ENCODE measurements around the gene MYH11. TPM values are rescaled to one million over a fixed set of nuclear protein-coding genes. Genes with fewer than 3 reads are reported as not detected.

MYH11 gene
- 11.2 TPM for polyA plus RNA-seq (ENCODE audit: insufficient read length)

GRCh38 chr16:15856901-15857698, at the start of gene MYH11:
TSS of gene MYH11 (minus strand) at chr16:15857028. CDS start at chr16:15838252, 18,776 bp downstream.
- DNase-seq, result no peak

- no peak for DNase-seq
Observed at GRCh38 chr16:15906439-15906838, 49.6 kb upstream of the MYH11 start.

GRCh38 chr16:15903960-15904359, 47.1 kb upstream of the MYH11 start:
- DNase-seq, result no peak

GRCh38 chr16:15900901-15901500, 44.2 kb upstream of the MYH11 start:
- DNase-seq, result no peak

- no peak for DNase-seq
Observed at GRCh38 chr16:15900357-15900756, 43.5 kb upstream of the MYH11 start.

- no peak for DNase-seq
Observed at GRCh38 chr16:15899538-15900100, 42.8 kb upstream of the MYH11 start.

- no peak for DNase-seq
Observed at GRCh38 chr16:15898654-15899053, 41.8 kb upstream of the MYH11 start.

GRCh38 chr16:15897834-15898254, 41.0 kb upstream of the MYH11 start:
- no peak for DNase-seq

- no peak for DNase-seq
Observed at GRCh38 chr16:15897121-15897780, 40.4 kb upstream of the MYH11 start.

- DNase-seq, result no peak
Observed at GRCh38 chr16:15894571-15895374, 37.9 kb upstream of the MYH11 start.

GRCh38 chr16:15891508-15891907, 34.7 kb upstream of the MYH11 start:
- DNase-seq, result no peak

- DNase-seq, result peak; percentile 99
Observed at GRCh38 chr16:15888072-15888976, 31.5 kb upstream of the MYH11 start, which contains the start of gene CEP20. TSS of gene CEP20 (minus strand) at chr16:15888603. CDS start at chr16:15888585, 18 bp downstream.

GRCh38 chr16:15887283-15887682, 30.5 kb upstream of the MYH11 start:
- no peak for DNase-seq

GRCh38 chr16:15886078-15886477, 29.2 kb upstream of the MYH11 start:
- no peak for DNase-seq

GRCh38 chr16:15885560-15886001, 28.8 kb upstream of the MYH11 start:
- no peak for DNase-seq

- no peak for DNase-seq
Observed at GRCh38 chr16:15882563-15882962, 25.7 kb upstream of the MYH11 start.

GRCh38 chr16:15881794-15882379, 25.1 kb upstream of the MYH11 start:
- DNase-seq, result no peak

GRCh38 chr16:15880434-15881308, 23.8 kb upstream of the MYH11 start:
- no peak for DNase-seq

GRCh38 chr16:15879255-15879811, 22.5 kb upstream of the MYH11 start:
- no peak for DNase-seq

Data from hindlimb muscle (tissue), 1 donor.